A549 treated with dexamethasone at 1 μM for 4 hours (cell line): ENCODE measurements around the gene COX6A2. TPM values are rescaled to one million over a fixed set of nuclear protein-coding genes. Genes with fewer than 3 reads are reported as not detected.

Experiments used
- total RNA-seq: library from RNA; stranded (reverse); fragments of 200-300 nt; extraction: Qiagen RNA extraction; gene quantifications from 5 replicates; pipeline ENCODE4 v1.2.3, GENCODE V29; 2022

The COX6A2 gene
- total RNA-seq = not detected in 5 replicates

GRCh38 chr16:31428279-31428597, at the start of gene COX6A2:
Gene COX6A2 (minus strand): TSS chr16:31428360. CDS start chr16:31428325, 35 bp downstream.

GRCh38 chr16:31471875-31472708, 43.9 kb upstream of the COX6A2 start, which contains the start of gene TGFB1I1:
Gene TGFB1I1 (plus strand): TSS chr16:31472152. CDS start chr16:31472189, 37 bp downstream.

GRCh38 chr16:31458844-31459686, 30.9 kb upstream of the COX6A2 start, which contains the start of gene ARMC5:
Gene ARMC5 (plus strand): TSS chr16:31459501. CDS start chr16:31459525, 24 bp downstream.

GRCh38 chr16:31393056-31393455, 35.1 kb downstream of the COX6A2 start, which contains the start of gene ITGAD:
Gene ITGAD (plus strand): TSS chr16:31393335. CDS start chr16:31393361, 26 bp downstream.

Other genes with a start within 250 kb of the COX6A2 start
- 541 to 618 TPM (median 565 TPM) in 5 replicates for gene FUS, start 248.2 kb downstream of the COX6A2 start, total RNA-seq
- 26.3 to 36.4 TPM (median 31.3 TPM) in 5 replicates for gene PYCARD, start 225.6 kb downstream of the COX6A2 start, total RNA-seq
- gene TRIM72, start 214.2 kb downstream of the COX6A2 start, total RNA-seq = 0.01 to 0.06 TPM (median 0.03 TPM) in 5 replicates
- not detected in 5 replicates for gene PYDC1, start 211.2 kb downstream of the COX6A2 start, total RNA-seq
- 1.2 to 1.8 TPM (median 1.8 TPM) in 5 replicates for gene ITGAM, start 168.4 kb downstream of the COX6A2 start, total RNA-seq
- 0.76 to 1.8 TPM (median 1.0 TPM) in 5 replicates for gene ITGAX, start 73.2 kb downstream of the COX6A2 start, total RNA-seq
- gene ITGAD, start 35.0 kb downstream of the COX6A2 start, total RNA-seq = 0.02 to 0.10 TPM (median 0.05 TPM) in 4 of 5 replicates, not detected in the other
- 0.09 to 0.27 TPM (median 0.15 TPM) in 5 replicates for gene ZNF843, start 14.4 kb upstream of the COX6A2 start, total RNA-seq
- gene ARMC5, start 31.1 kb upstream of the COX6A2 start, total RNA-seq = 6.3 to 14.5 TPM (median 11.1 TPM) in 5 replicates
- gene TGFB1I1, start 43.8 kb upstream of the COX6A2 start, total RNA-seq = 42.8 to 62.0 TPM (median 54.3 TPM) in 5 replicates
- 0.11 to 0.24 TPM (median 0.14 TPM) in 5 replicates for gene SLC5A2, start 54.8 kb upstream of the COX6A2 start, total RNA-seq
- gene RUSF1, start 80.0 kb upstream of the COX6A2 start, total RNA-seq = 37.6 to 54.0 TPM (median 50.3 TPM) in 5 replicates
- not detected in 5 replicates for gene AHSP, start 99.5 kb upstream of the COX6A2 start, total RNA-seq